HCT116 (cell line): ENCODE data around the gene VSX1. TPM values are rescaled to one million over a fixed set of nuclear protein-coding genes. Genes with fewer than 3 reads are reported as not detected.

ENCODE experiments used
- ATAC-seq: fragments of 200-7000 bp; cut with Tn5 transposase; 2 replicates; pipeline ENCODE4 v1.9.1; 2020; ENCODE audit warnings: mild to moderate bottlenecking, moderate library complexity
- BruUV-seq: library from RNA; stranded (reverse); fragments of 400-500 nt; replicated peaks from 2 replicates; lab custom pipeline; 2021; lab: Mats Ljungman, UMichigan
- CTCF ChIA-PET: fragments of 300-600 bp; sonication (Branson Sonifier 250); formaldehyde crosslinking; loops from one replicate; lab custom pipeline; 2021; ENCODE audit warnings: antibody characterized with exemption; lab: Charles Lee
- POLR2A ChIA-PET: fragments of 300-600, 350-600 bp; sonication (Branson Sonifier 250); formaldehyde crosslinking; loops from one replicate; lab custom pipeline; 2021; ENCODE audit warnings: antibody characterized with exemption; lab: Charles Lee
- RAD21 ChIA-PET, 2 experiments: fragments of 300-600 bp; sonication (Branson Sonifier 250); formaldehyde crosslinking; loops; one replicate each; lab custom pipeline; 2023; ENCODE audit warnings: low total read pairs in 2 of 2; ENCODE audit not compliant: uncharacterized antibody in 2 of 2, unreplicated experiment in 2 of 2, low non-redundant PET in 1 of 2; lab: Charles Lee
- DNase-seq: peaks from one replicate; pipeline ENCODE4 v3.0.0-alpha.2; 2010; ENCODE audit warnings: low read depth, low spot score
- H2AFZ ChIP-seq: fragments of 200-600 bp; shearing (Covaris generic), sonication (generic); 2 replicates; pipeline ENCODE4 v1.6.1; 2017; ENCODE audit warnings: low read depth, mixed run types, mixed read lengths, antibody characterized with exemption, low read length; ENCODE audit not compliant: poor library complexity, severe bottlenecking
- H3K27ac ChIP-seq: 2 replicates; pipeline ENCODE4 v1.5.1; 2012; ENCODE audit warnings: low read depth, low read length
- H3K27me3 ChIP-seq: fragments of 200-600 bp; sonication (generic); 2 replicates; pipeline ENCODE4 v1.6.1; 2016; ENCODE audit warnings: mixed run types, low read length, mixed read lengths; ENCODE audit not compliant: insufficient read depth
- H3K36me3 ChIP-seq, 2 experiments: fragments of 200-500 bp in 1 of 2; fragments of 200-600 bp in 1 of 2; sonication (Bioruptor generic) in 1 of 2; sonication (generic) in 1 of 2; 2 replicates each; pipeline versions ENCODE4 v1.5.1 to v1.6.1; 2014 to 2016; ENCODE audit warnings: low read length in 2 of 2, inconsistent platforms in 1 of 2, mixed read lengths in 1 of 2, mixed run types in 1 of 2; ENCODE audit not compliant: insufficient read depth in 2 of 2, control insufficient read depth in 1 of 2
- H3K4me1 ChIP-seq, 2 experiments: fragments of 200-600 bp in 1 of 2; sonication (generic) in 1 of 2; 2 replicates each; pipeline versions ENCODE4 v1.5.1 to v1.6.1; 2012 to 2017; ENCODE audit warnings: low read length in 2 of 2, inconsistent platforms in 1 of 2, mild to moderate bottlenecking in 1 of 2, mixed read lengths in 1 of 2, mixed run types in 1 of 2, moderate library complexity in 1 of 2; ENCODE audit not compliant: insufficient read depth in 2 of 2, control insufficient read depth in 1 of 2
- H3K4me2 ChIP-seq: fragments of 200-600 bp; sonication (generic); 2 replicates; pipeline ENCODE4 v1.6.1; 2017; ENCODE audit warnings: mixed run types, low read length, mixed read lengths
- H3K4me3 ChIP-seq, 2 experiments: fragments of 200-600 bp in 1 of 2; sonication (generic) in 1 of 2; replicated peaks in 1 of 2; 2 replicates each; pipeline ENCODE4 v1.5.1; 2011 to 2016; ENCODE audit warnings: low read length in 2 of 2, control low read depth in 1 of 2, low read depth in 1 of 2, mild to moderate bottlenecking in 1 of 2, mixed read lengths in 1 of 2, mixed run types in 1 of 2
- H3K79me2 ChIP-seq: fragments of 200-600 bp; sonication (generic); 2 replicates; pipeline ENCODE4 v1.6.1; 2017; ENCODE audit warnings: mild to moderate bottlenecking, mixed run types, low read length, moderate library complexity, mixed read lengths; ENCODE audit not compliant: insufficient read depth
- H3K9ac ChIP-seq: fragments of 200-600 bp; sonication (generic); 2 replicates; pipeline ENCODE4 v1.6.1; 2016; ENCODE audit warnings: low read length, mixed read lengths
- H3K9me2 ChIP-seq: fragments of 200-600 bp; sonication (generic), shearing (Covaris generic); 2 replicates; pipeline ENCODE4 v1.6.1; 2017; ENCODE audit warnings: mixed run types, mild to moderate bottlenecking, moderate library complexity; ENCODE audit not compliant: insufficient read depth
- H3K9me3 ChIP-seq, 2 experiments: fragments of 200-500 bp in 1 of 2; fragments of 200-600 bp in 1 of 2; sonication (Bioruptor generic) in 1 of 2; sonication (generic) in 1 of 2; 2 replicates each; pipeline ENCODE4 v1.6.1; 2014 to 2017; ENCODE audit warnings: low read length in 2 of 2, mixed read lengths in 2 of 2, inconsistent platforms in 1 of 2, low read depth in 1 of 2, mild to moderate bottlenecking in 1 of 2, mixed run types in 1 of 2, moderate library complexity in 1 of 2; ENCODE audit not compliant: control insufficient read depth in 1 of 2, insufficient read depth in 1 of 2
- H4K20me1 ChIP-seq: fragments of 200-600 bp; sonication (generic), shearing (Covaris generic); 2 replicates; pipeline ENCODE4 v1.6.1; 2017; ENCODE audit warnings: mixed run types, mild to moderate bottlenecking, moderate library complexity; ENCODE audit not compliant: insufficient read depth
- CBX3 ChIP-seq: IDR thresholded peaks from 2 replicates; pipeline ENCODE4 v1.6.1; 2012; ENCODE audit warnings: low read depth
- CEBPB ChIP-seq: IDR thresholded peaks from 2 replicates; pipeline ENCODE4 v1.6.1; 2012; ENCODE audit warnings: low read depth
- ELF1 ChIP-seq: IDR thresholded peaks from 2 replicates; pipeline ENCODE4 v1.6.1; 2012; ENCODE audit warnings: low read depth, borderline replicate concordance
- POLR2A ChIP-seq: IDR thresholded peaks from 2 replicates; pipeline ENCODE4 v1.7.0; 2011; ENCODE audit warnings: borderline replicate concordance; ENCODE audit not compliant: insufficient read depth, insufficient read length; ENCODE audit errors: extremely low read depth
- SIN3A ChIP-seq: IDR thresholded peaks from 2 replicates; pipeline ENCODE4 v1.6.1; 2012; ENCODE audit warnings: low read depth
- SP1 ChIP-seq: IDR thresholded peaks from 2 replicates; pipeline ENCODE4 v1.6.1; 2012; ENCODE audit warnings: low read depth
- SRF ChIP-seq: IDR thresholded peaks from 2 replicates; pipeline ENCODE4 v1.6.1; 2012; ENCODE audit warnings: low read depth
- intact Hi-C: fragments of 100-400 bp; cut with micrococcal nuclease; formaldehyde crosslinking; loops from 2 replicates; pipeline ENCODE4 v1.10.0; 2022
- total RNA-seq: library from RNA; stranded (reverse); gene quantifications from one replicate; pipeline ENCODE4 v1.2.1, GENCODE V29; 2021; ENCODE audit not compliant: unreplicated experiment
- TF ChIP-seq, protein P1 (sequence below): IDR thresholded peaks from 2 replicates; pipeline ENCODE4 v1.6.1; 2011; ENCODE audit warnings: mild to moderate bottlenecking, low read length, moderate library complexity; ENCODE audit not compliant: insufficient replicate concordance; ENCODE audit errors: extremely low read depth

The VSX1 gene
- total RNA-seq, 1 experiment from 2014 or later, result not detected

DNA sequence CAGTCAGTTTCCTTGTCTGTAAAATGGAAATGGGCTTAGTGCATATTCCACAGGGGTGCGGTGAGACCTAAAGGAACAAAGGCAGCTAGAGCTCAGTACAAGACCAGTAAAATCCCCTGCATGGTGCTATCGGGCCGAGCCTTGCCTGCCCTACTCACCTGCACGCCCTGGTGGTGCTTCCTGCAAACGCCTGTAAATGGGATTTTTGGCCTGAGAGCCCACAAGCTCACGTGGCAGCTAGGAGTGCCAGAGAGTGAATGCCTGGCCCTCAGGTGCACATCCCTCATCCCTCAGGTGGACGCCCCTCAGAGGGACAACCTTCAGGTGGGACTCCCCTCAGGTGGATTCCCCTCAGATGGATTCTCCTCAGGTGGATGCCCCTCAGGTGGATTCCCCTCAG is 48.0 kb upstream of the VSX1 start:
- Histone ChIP-seq H3K9me2 (no peaks in the 10 kb centered on the region), H3K9ac (no peak overlapping the region), H4K20me1 (no peaks in the 10 kb centered on the region), H3K27ac (no peak overlapping the region), H3K9me3 (no peaks in the 10 kb centered on the region), H3K4me1 (no peaks in the 10 kb centered on the region)
- ATAC-seq, result no peak; the same call in 1 of the 2 replicates
- ChIA-PET CTCF (interaction anchor here (1.1 kb wide), 1 partner anchor 30 kb away, joined by 3 read pairs; no protein-coding TSS in a partner anchor), RAD21 (no interaction called here)
- TF ChIP-seq SP1 (no peak), SIN3A (no peak), SRF (no peak), CEBPB (no peak)
- TF ChIP-seq, protein P1, sequence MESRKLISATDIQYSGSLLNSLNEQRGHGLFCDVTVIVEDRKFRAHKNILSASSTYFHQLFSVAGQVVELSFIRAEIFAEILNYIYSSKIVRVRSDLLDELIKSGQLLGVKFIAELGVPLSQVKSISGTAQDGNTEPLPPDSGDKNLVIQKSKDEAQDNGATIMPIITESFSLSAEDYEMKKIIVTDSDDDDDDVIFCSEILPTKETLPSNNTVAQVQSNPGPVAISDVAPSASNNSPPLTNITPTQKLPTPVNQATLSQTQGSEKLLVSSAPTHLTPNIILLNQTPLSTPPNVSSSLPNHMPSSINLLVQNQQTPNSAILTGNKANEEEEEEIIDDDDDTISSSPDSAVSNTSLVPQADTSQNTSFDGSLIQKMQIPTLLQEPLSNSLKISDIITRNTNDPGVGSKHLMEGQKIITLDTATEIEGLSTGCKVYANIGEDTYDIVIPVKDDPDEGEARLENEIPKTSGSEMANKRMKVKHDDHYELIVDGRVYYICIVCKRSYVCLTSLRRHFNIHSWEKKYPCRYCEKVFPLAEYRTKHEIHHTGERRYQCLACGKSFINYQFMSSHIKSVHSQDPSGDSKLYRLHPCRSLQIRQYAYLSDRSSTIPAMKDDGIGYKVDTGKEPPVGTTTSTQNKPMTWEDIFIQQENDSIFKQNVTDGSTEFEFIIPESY, result no peak
- TF ChIP-seq, all 23 proteins: peak for 0
- intact Hi-C loops, result no loop called here
- POLR2A ChIA-PET, result no interaction called here
- H3K4me2 ChIP-seq, result no peak overlapping the region
- H2AFZ ChIP-seq, result no peak overlapping the region
- H3K79me2 ChIP-seq, result no peaks in the 10 kb centered on the region
- DNase-seq, result no peak
- H3K36me3 ChIP-seq, result no peaks in the 10 kb centered on the region
- H3K27me3 ChIP-seq, result no peaks in the 10 kb centered on the region
- BruUV-seq, result no TSS peak
- no peak overlapping the region for H3K4me3 ChIP-seq

DNA sequence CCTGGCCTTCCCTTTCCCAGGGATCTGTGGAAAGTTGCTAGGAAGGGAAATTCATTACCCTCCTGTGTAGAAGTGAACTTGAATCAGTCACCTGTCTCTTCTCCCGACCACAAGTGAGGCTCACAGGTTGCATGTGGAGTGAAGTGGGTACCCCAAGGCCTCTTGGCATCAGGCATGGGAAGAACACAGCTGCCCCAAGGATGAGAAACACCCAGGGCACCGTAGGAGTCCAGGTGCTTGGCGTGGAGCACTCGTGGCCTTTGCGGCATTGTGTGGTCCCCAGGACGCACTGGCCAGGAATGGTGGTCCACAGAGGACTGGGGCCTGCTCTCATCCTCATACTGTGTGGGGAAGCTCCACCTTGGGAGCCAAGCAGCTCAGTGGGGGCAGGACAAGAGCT is 47.5 kb upstream of the VSX1 start:
- H3K9ac ChIP-seq, result no peak overlapping the region
- no TSS peak for BruUV-seq
- CTCF ChIA-PET, result no interaction called here
- no peaks in the 10 kb centered on the region for H3K9me2 ChIP-seq
- H2AFZ ChIP-seq, result no peak overlapping the region
- no peaks in the 10 kb centered on the region for H3K79me2 ChIP-seq
- H3K27me3 ChIP-seq, result no peaks in the 10 kb centered on the region
- ATAC-seq, result no peak
- no peaks in the 10 kb centered on the region for H3K4me1 ChIP-seq
- H3K4me2 ChIP-seq, result no peak overlapping the region
- TF ChIP-seq ELF1, result no peak
- TF ChIP-seq SP1, result no peak
- TF ChIP-seq CBX3, result no peak
- no peak for TF ChIP-seq POLR2A
- no peak for DNase-seq
- no peaks in the 10 kb centered on the region for H4K20me1 ChIP-seq
- H3K27ac ChIP-seq, result no peak overlapping the region
- intact Hi-C loops, result no loop called here
- H3K4me3 ChIP-seq, result no peak overlapping the region
- POLR2A ChIA-PET, result no interaction called here
- H3K9me3 ChIP-seq, result no peaks in the 10 kb centered on the region
- no peaks in the 10 kb centered on the region for H3K36me3 ChIP-seq
- RAD21 ChIA-PET, result no interaction called here
